NCI-H2196 treated with DMSO at 0.1 percent for 48 hours (cell line): ENCODE measurements around the gene GOLGA6A.
"Not testable (repeated sequence)": the region's sequence is repeated elsewhere in the genome, so short reads cannot be mapped to it uniquely, and the experiment has no call there.

ENCODE experiments used
- DNase-seq: peaks from one replicate; lab custom pipeline; 2025; ENCODE audit not compliant: unreplicated experiment; lab: John Stamatoyannopoulos, UW

GOLGA6A gene

DNA sequence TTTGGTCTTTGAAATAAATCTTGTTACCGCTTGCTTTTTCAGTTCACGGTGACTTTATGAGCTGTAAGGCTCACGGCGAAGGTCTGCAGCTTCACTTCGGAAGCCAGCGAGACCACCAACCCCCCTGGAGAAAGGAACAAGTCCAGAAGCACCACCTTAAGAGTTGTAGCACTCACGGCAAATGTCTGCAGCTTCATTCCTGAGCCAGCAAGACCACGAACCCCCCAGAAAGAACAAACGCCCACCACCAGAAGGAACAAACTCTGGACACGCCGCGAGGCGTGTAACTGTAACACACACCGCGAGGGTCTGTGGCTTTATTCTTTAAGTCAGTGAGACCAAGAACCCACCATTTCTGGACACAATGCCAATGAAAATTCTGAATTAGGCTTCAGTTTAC is 28.8 kb downstream of the GOLGA6A start:
- no peak for DNase-seq

GRCh38 chr15:74052271-74053260 is 29.8 kb downstream of the GOLGA6A start:
- DNase-seq: not testable (repeated sequence)

GRCh38 chr15:74050556-74051234 is 31.7 kb downstream of the GOLGA6A start:
- DNase-seq: no peak

DNA sequence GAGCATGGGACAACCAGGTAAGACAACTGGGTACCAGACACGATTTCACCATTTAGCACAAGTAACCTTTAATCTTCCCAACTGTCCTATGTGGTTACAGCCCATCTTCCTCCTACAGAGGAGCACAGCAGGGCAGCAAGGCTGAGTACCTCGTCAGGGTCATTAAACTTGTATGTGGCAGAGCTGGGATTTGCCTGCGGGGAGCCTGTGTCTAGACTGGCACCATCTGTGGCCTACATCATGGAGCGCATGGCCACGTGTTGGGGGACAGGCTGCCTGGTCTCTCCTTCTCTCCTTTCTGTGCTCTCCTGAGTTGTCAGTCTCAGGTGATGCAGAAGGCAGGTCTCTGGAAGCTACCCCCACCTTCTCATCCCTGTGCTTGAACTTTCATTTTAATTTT is 32.2 kb downstream of the GOLGA6A start:
- DNase-seq: no peak

DNA sequence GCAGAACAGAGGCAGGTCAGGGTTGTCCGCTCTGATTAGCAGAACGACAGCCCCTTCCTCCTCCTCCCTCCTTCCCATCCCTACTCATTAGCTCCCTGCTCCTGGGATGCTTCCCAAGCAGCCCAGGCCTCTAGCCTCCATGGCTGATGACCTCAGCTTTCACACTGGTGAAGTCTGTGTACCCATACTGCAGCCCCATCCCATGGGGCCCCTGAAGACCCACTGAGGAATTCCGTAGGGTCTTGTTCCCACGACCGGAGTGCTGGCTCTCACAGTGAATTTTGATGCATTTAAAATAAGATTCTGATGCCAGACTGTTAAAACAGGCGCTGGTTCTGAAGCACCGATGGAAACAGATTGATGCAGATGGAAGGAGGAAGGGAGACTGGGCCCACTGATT is 36.1 kb downstream of the GOLGA6A start:
- DNase-seq: no peak

DNA sequence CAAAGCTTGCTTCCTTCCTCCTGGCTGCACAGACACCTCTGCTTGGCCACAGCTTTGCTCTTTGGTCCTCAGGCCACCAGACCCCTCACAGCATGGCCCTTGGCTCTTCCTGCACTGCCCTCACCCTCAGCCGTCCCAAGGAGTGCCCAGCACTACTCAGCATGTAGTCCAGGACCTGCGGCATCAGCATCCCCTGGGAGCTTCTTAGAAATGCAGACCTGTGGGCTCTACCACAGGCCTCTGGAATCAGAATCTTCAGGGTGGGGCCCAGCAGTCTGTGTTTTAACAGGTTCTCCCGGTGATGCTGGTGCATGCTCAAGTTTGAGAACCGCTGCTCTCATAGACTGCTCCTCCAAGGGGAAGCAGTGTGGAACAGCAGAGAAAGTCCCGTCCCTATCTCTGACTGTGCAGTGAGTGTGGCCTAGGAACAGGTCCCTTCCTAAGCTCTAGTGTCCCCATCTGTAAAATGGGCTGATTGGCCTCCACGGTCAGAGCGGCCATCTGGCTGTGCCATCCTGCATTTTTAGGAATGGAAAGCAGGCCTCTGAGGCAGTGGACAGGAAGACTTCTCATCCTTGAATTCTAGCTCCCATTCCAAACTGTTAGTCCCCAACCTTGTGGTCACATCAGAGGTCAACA is 36.6 kb downstream of the GOLGA6A start:
- DNase-seq: no peak

GRCh38 chr15:74045184-74045583 is 37.2 kb downstream of the GOLGA6A start:
- DNase-seq: no peak

- no peak for DNase-seq
These were observed 37.9 kb downstream of the GOLGA6A start for GRCh38 chr15:74044267-74045110.

DNA sequence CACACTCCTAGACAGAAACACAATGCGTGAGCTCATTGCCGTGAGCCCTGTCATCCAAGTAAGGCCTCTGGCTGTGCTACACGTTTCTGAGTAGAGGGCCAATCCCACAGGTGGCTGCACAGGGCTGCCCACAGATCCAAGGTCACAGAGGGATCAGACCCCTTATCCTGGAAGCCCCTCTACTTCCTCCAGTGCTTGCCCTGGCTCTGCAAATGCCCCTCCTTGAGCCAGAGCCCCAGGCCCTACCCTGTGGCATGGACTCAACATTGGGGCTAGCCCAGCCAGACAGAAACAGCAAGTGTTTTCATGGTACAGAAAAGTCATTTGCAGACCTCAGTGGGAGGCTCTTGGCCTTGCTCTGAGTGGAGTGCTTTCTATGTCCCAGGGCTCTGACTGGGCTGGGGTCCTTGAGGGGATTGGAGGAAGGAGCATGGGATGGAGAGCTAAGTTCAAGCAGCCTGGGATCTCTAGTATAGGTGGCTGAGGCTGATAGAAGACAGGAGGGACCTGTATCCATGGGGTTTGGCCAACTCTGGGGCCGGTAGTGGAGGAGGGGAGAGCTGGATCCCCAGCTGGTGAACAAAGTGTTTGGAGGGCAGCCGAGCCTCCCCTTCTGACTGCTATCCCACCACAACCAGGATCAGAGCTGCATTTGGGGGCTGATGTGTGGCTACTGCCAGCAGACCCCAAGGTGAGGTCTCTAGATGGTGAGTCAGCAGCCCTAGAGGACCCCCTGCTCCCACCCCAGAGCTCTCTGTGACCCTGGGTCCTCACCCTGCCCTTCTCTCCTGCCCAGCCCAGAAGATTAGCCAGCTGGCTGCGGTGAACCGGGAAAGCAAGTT is 38.7 kb downstream of the GOLGA6A start:
- DNase-seq: no peak

GRCh38 chr15:74042603-74043424 is 39.5 kb downstream of the GOLGA6A start:
- no peak for DNase-seq

DNA sequence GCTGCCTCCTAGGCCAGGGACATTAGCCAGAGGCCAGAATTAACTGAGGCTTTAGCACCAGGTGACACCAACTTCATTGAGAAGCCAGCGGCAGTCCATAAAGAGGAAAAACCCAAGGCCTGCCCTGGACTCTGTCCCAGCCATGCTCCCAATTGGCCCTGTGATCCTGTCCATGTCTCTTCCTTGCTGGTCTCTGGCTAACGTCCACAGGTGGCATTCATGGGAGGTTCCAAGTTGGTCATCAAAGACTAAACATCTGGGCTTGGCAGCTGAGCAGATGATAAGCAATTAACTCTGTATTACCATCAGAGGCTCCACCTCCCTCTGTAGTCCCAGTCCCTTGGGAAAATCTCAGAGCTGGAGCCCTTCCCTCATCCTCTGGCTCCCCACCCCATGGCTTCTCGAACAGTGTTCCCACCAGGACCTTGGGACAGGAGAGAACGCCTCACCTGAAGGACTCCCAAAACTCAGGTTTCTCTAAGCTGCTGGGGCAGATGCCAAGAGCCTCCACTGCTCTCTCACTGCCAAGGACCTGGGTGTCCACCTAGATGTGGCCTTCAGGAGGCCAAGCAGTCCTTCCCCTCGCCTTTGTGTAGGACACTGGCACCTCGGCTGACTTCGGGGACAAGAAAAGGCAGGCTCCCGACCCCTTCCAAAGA is 40.4 kb downstream of the GOLGA6A start:
- no peak for DNase-seq

- no peak for DNase-seq
These were observed 41.0 kb downstream of the GOLGA6A start for GRCh38 chr15:74041311-74041756.

GRCh38 chr15:74040109-74040850 is 42.1 kb downstream of the GOLGA6A start:
- DNase-seq: no peak

DNA sequence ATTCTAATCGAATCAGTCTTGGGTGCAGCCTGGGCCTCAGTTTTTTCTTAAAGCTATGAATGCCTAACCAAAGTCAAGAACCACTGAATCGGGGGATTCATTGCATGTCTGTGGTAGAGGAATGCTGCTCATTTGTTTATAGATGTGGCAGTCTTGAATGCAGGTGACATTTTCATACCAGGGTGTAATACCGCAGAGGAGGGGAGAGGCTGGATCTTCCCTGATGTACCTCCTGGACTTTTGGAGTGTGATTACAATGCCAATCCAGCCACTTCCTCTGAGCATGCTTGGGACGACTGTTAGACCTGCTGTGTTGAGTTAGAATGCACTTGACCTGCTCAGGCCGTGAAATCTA is 42.7 kb downstream of the GOLGA6A start:
- DNase-seq: no peak

GRCh38 chr15:74038707-74039655 is 43.4 kb downstream of the GOLGA6A start:
- DNase-seq: no peak

GRCh38 chr15:74037171-74038117 is 44.9 kb downstream of the GOLGA6A start:
- no peak for DNase-seq
